ENCODE measurements around the gene RAB11A.

DNA sequence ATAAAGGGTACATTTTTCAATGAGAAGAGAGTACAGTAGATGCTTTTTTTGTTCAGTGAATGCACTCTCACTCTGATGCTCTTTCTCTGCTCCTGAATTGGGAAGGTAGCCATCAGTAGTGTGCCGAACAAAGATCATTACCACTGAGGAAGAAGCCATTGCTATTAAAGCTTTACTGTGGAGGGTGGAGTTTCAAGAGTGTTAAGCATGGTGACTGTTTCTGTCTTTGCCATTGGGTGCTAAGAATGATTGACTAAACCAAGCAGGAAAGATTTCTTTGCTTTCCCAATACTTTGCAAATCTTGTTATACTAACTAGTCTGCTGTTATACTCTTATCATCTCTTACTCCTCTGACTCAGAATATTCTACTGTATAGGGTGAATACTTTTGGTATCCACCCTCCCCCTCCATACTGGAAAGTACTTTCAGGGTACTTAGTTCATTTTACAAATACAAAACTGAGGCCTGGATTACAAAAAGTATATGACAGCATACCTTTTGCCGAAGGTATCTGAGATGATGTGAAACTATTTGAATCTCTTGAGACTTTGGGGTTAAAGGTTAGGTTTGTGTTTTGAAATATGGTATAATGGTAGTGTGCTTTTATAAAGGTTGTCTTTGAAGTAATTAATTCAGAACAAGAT, 1.7 kb downstream of the RAB11A start:
- TF ChIP-seq EP300 (IDR thresholded peaks at IDR 0.05; ENCODE audit: borderline replicate concordance) (no peak), CREB1 (IDR thresholded peaks at IDR 0.05; ENCODE audit: low read depth) (no peak), TAF1 (IDR thresholded peaks at IDR 0.05; ENCODE audit: low read depth) (no peak), EGR1 (IDR thresholded peaks at IDR 0.05) (no peak), YY1 (IDR thresholded peaks at IDR 0.05; ENCODE audit: low read depth) (no peak), ZBTB7A (IDR thresholded peaks at IDR 0.05; ENCODE audit: low read depth) (no peak), TCF12 (IDR thresholded peaks at IDR 0.05; ENCODE audit: low read depth) (no peak), FOXM1 (IDR thresholded peaks at IDR 0.05; ENCODE audit: borderline replicate concordance, low read depth) (no peak), RAD21 (IDR thresholded peaks at IDR 0.05; ENCODE audit: low read depth) (no peak), NFIC (IDR thresholded peaks at IDR 0.05) (no peak), CEBPB (IDR thresholded peaks at IDR 0.05) (no peak)
- TF ChIP-seq, protein P1, sequence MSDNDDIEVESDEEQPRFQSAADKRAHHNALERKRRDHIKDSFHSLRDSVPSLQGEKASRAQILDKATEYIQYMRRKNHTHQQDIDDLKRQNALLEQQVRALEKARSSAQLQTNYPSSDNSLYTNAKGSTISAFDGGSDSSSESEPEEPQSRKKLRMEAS (IDR thresholded peaks at IDR 0.05) = no peak
- TF ChIP-seq, protein P2, sequence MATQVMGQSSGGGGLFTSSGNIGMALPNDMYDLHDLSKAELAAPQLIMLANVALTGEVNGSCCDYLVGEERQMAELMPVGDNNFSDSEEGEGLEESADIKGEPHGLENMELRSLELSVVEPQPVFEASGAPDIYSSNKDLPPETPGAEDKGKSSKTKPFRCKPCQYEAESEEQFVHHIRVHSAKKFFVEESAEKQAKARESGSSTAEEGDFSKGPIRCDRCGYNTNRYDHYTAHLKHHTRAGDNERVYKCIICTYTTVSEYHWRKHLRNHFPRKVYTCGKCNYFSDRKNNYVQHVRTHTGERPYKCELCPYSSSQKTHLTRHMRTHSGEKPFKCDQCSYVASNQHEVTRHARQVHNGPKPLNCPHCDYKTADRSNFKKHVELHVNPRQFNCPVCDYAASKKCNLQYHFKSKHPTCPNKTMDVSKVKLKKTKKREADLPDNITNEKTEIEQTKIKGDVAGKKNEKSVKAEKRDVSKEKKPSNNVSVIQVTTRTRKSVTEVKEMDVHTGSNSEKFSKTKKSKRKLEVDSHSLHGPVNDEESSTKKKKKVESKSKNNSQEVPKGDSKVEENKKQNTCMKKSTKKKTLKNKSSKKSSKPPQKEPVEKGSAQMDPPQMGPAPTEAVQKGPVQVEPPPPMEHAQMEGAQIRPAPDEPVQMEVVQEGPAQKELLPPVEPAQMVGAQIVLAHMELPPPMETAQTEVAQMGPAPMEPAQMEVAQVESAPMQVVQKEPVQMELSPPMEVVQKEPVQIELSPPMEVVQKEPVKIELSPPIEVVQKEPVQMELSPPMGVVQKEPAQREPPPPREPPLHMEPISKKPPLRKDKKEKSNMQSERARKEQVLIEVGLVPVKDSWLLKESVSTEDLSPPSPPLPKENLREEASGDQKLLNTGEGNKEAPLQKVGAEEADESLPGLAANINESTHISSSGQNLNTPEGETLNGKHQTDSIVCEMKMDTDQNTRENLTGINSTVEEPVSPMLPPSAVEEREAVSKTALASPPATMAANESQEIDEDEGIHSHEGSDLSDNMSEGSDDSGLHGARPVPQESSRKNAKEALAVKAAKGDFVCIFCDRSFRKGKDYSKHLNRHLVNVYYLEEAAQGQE (IDR thresholded peaks at IDR 0.05; ENCODE audit: low read depth) = no peak
- TF ChIP-seq, protein P3, sequence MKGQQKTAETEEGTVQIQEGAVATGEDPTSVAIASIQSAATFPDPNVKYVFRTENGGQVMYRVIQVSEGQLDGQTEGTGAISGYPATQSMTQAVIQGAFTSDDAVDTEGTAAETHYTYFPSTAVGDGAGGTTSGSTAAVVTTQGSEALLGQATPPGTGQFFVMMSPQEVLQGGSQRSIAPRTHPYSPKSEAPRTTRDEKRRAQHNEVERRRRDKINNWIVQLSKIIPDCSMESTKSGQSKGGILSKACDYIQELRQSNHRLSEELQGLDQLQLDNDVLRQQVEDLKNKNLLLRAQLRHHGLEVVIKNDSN (IDR thresholded peaks at IDR 0.05) = no peak
